Measurements from ENCODE around the gene CEP112.

- TF ChIP-seq EZH2phosphoT487 (conservative IDR thresholded peaks at IDR 0.05; ENCODE audit: low read length) (no peak), CTCF (IDR thresholded peaks at IDR 0.05; ENCODE audit: insufficient read depth, low read length, poor library complexity, severe bottlenecking) (no peak)
Observed at GRCh38 chr17:65963179-65963578, 228.8 kb downstream of the CEP112 start.

Measured in SU-DHL-6 (cell line).